GM13977 (cell line): ENCODE results near the gene CDC25A.

Experiments used
- DNase-seq: peaks from one replicate; pipeline ENCODE4 v3.0.0; 2012; ENCODE audit warnings: low spot score
- in situ Hi-C: fragments of 300-500 bp; cut with MboI; formaldehyde crosslinking; loops from one replicate; pipeline ENCODE4 v1.12.0; 2022; ENCODE audit warnings: low sequenced_read_pairs, low pct_unique_long_range_greater_than_20kb, mixed read lengths, inconsistent platforms; ENCODE audit not compliant: unreplicated experiment
- TF ChIP-seq, protein P1 (sequence below): IDR thresholded peaks from 2 replicates; pipeline ENCODE4 v1.5.1; 2012; ENCODE audit warnings: mild to moderate bottlenecking, control low read depth; ENCODE audit not compliant: insufficient read depth; ENCODE audit errors: extremely low read depth, missing control alignments

The CDC25A gene

GRCh38 chr3:48199117-48199516 is 10.9 kb upstream of the CDC25A start:
- TF ChIP-seq, protein P1, sequence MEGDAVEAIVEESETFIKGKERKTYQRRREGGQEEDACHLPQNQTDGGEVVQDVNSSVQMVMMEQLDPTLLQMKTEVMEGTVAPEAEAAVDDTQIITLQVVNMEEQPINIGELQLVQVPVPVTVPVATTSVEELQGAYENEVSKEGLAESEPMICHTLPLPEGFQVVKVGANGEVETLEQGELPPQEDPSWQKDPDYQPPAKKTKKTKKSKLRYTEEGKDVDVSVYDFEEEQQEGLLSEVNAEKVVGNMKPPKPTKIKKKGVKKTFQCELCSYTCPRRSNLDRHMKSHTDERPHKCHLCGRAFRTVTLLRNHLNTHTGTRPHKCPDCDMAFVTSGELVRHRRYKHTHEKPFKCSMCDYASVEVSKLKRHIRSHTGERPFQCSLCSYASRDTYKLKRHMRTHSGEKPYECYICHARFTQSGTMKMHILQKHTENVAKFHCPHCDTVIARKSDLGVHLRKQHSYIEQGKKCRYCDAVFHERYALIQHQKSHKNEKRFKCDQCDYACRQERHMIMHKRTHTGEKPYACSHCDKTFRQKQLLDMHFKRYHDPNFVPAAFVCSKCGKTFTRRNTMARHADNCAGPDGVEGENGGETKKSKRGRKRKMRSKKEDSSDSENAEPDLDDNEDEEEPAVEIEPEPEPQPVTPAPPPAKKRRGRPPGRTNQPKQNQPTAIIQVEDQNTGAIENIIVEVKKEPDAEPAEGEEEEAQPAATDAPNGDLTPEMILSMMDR, result no peak
- no peak for DNase-seq
- in situ Hi-C loops, result loop anchor here (10.0 kb wide), 1 partner anchor 236 kb away; the partner anchor contains the start of gene PLXNB1

GRCh38 chr3:48196611-48197010 is 8.4 kb upstream of the CDC25A start:
- in situ Hi-C loops, result loop anchor here (10.0 kb wide), 1 partner anchor 238 kb away; the partner anchor contains the start of gene PLXNB1
- TF ChIP-seq, protein P1, result no peak
- DNase-seq, result no peak

GRCh38 chr3:48194446-48195071 is 6.3 kb upstream of the CDC25A start:
- DNase-seq, result peak; percentile 60
- TF ChIP-seq, protein P1, result peak; percentile 85

DNA sequence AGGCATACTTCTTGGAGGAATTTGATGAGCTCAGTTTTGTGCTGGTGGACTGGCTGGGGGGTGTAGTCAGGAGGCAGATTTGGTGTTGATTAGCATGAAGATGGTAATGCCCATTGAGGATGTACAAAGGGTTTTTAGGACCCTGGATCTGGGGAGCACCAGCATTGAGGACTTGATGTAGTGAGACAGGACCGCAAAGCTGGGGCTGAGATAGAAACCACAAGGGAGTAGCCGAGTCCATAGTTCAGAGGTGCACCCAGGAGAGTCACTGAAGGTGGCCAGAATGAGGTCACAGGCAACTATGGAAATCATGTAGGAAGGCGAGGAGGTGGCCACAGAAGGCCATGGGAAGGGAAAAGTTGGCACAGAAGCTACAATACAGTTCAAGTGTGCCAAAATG is 2.7 kb upstream of the CDC25A start:
- in situ Hi-C loops, result loop anchor here (10.0 kb wide), 1 partner anchor 244 kb away; the partner anchor contains the start of gene PLXNB1
- DNase-seq, result no peak
- TF ChIP-seq, protein P1, result no peak

More at GRCh38 chr3:48194446-48195071, 6.3 kb upstream of the CDC25A start:
- in situ Hi-C loops, result loop anchor here (10.0 kb wide), 1 partner anchor 240 kb away; the partner anchor contains the start of gene PLXNB1

DNA sequence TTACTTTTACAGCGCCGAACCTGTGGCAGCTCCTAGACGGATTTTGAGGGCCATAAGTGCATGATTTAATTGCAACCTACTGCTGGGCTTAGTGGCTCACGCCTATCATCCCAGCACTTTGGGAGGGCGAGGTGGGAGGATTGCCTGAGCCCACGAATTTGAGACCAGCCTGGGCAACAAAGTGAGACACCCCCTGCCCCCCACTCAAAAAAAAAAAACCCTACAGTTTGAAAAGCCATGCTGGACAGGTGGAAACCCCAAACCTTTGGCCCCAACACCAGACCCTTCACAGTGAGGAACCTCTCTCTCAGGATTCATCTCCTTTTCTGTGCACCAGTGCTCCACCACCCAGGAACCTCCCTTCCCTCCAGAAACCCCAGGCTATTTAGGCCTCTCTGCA is 1.1 kb upstream of the CDC25A start:
- in situ Hi-C loops, result no loop called here
- no peak for DNase-seq
- TF ChIP-seq, protein P1, result no peak

- DNase-seq, result peak; percentile 54
- in situ Hi-C loops, result no loop called here
- TF ChIP-seq, protein P1, result no peak
Observed at GRCh38 chr3:48187579-48188265, 495 bp downstream of the CDC25A start.
